MG63 (cell line): ENCODE measurements around the gene CBX2. TPM values are rescaled to one million over a fixed set of nuclear protein-coding genes. Genes with fewer than 3 reads are reported as not detected.

Experiments used
- DNase-seq: peaks from one replicate; pipeline ENCODE4 v3.0.0-alpha.2; 2020
- H3K27me3 ChIP-seq: fragments of 250-450 bp; sonication (Bioruptor Pico); 2 replicates; pipeline ENCODE4 v1.5.1; 2020; ENCODE audit warnings: mild to moderate bottlenecking, moderate library complexity
- H3K36me3 ChIP-seq: fragments of 250-450 bp; sonication (Bioruptor Pico); 2 replicates; pipeline ENCODE4 v1.5.1; 2020; ENCODE audit warnings: mild to moderate bottlenecking, moderate library complexity
- H3K4me3 ChIP-seq: fragments of 250-450 bp; sonication (Bioruptor Pico); 2 replicates; pipeline ENCODE4 v1.5.1; 2020; ENCODE audit warnings: mild to moderate bottlenecking, moderate library complexity
- H3K9me3 ChIP-seq: fragments of 250-450 bp; sonication (Bioruptor Pico); 2 replicates; pipeline ENCODE4 v1.5.1; 2020; ENCODE audit warnings: mild to moderate bottlenecking, moderate library complexity
- total RNA-seq: library from RNA; depleted of rRNA; stranded (reverse); fragments of >200 nt; shearing (Covaris generic); gene quantifications from 2 replicates; pipeline ENCODE4 v1.2.3, GENCODE V29; 2014; ENCODE audit warnings: low replicate concordance

CBX2 gene
- total RNA-seq, 1 experiment from 2014 or later, result 17.1 TPM

DNA sequence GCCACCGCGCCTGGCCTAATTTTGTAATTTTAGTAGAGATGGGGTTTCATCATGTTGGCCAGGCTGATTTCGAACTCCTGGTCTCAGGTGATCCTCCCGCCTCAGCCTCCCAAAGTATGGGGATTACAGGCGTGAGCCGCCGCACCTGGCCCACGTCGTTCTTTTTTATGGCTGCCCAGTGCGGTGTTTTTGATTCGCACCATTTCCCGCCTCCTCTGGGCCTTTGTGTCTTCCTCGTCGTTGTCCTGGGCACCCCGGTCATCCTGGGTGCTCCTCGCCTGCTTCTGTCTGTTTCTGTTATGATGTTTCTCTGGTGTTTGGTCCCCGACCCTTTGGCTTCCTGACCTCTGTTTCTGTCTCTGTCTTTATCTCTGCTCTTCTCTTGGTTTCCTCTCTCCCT is 46.3 kb downstream of the CBX2 start:
- DNase-seq, result no peak
- no peaks in the 10 kb centered on the region for H3K36me3 ChIP-seq
- no peak overlapping the region for H3K4me3 ChIP-seq
- H3K27me3 ChIP-seq, result no peaks in the 10 kb centered on the region
- H3K9me3 ChIP-seq, result no peaks in the 10 kb centered on the region

DNA sequence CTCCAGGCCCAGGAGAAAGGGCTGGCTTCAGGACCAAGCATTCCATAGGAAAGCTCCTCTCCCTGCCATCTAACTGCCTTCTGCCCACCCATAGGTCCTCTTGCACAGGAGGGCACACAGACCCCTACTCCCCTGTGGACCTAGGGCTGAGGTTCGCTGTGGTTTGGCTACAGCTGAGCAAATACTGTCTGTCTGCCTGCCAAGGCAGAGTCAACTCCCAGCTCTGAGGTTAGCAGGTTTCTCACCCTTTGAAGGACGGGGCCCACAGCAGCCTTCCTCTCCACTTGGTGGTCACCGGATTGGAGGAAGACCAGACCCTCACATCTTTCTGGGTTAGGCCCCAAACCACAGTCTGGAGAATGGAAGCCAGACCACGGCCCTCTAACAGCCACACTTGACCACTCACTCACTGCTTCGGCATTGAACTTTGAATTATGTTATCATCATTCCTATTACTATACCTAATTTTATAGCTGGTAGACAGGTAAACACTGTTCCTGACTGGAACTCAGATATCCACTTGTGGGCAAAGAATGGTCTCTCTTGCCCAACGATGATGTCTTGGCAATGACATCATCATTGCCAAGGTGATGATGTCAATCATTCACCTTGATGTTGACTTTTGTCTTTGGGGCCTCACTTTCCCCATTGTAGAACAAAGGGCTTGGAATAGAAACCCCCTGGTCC is 47.1 kb downstream of the CBX2 start:
- DNase-seq, result no peak
- Histone ChIP-seq H3K4me3 (no peak overlapping the region), H3K9me3 (no peaks in the 10 kb centered on the region), H3K36me3 (no peaks in the 10 kb centered on the region), H3K27me3 (no peaks in the 10 kb centered on the region)

DNA sequence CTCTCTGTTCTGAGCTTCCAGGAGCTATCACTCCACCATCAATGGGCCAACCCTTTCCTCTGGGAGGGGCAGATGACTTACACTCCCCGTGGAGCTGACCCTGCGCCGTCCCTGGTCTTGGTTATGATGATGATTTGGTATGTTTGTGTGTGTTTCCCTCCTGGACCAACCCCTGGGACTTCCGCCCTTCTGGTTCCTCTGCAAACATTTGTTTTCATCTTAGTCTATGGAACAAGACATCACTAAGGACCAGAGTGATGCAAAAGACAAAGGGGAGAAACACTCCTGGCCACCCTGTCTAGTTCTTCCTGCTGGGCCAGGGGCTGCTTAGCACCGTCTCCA is 47.6 kb downstream of the CBX2 start:
- Histone ChIP-seq H3K27me3 (no peaks in the 10 kb centered on the region), H3K36me3 (no peaks in the 10 kb centered on the region), H3K4me3 (no peak overlapping the region), H3K9me3 (no peaks in the 10 kb centered on the region)
- no peak for DNase-seq

DNA sequence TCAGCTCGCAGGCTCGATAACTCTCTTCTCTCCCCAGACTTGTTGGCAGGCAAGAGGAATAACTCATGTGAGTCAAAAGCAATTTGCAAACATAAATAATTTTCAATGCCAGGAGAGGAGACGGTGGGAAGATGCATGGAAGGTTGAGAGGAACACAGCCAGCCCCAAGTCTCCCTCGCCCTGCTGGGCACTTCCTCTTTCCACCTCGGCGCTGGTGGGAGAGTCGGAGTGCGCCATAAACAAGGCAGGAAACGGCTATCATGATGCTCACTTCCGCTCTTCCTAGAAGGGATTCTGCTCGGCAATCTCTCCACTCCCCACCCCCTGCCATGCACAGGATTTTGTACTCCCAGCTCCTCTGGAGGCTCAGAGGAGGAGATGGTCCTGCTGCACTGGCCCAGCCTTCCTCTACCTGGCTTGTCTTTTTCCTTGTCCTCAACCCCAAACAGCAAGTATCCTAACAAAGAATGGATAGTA is 48.3 kb downstream of the CBX2 start:
- DNase-seq, result peak; percentile 91

DNA sequence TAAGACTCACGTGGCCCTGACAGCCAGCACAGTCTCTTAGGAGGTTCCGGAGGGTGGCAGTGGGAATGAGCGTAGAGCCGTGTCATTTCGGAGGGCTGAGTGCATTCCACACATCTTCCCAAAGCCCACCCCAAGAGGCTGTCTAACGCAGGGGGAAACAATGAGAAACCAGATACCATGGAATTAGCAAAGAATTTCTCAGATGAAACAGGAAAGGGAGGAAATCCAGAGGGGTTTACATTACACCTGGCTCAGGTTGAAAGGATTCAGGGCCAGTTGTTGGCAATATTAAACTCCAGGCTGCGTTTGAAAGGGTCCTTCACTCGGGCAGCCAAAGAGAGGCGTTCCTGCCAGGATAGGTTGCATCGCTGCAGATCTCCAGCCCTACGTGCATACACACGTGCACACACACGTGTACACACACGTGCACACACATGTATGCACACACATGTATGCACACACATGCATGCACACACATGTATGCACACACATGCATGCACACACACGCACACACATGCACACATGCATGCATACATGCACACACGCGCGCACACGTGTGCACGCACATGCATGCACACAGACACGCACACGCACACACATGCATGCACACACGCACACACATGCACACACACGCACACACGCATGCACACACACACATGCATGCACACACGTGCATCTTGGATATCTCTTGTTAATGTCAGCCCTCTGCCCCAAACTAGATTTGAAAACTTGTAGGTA is 49.1 kb downstream of the CBX2 start:
- Histone ChIP-seq H3K36me3 (no peaks in the 10 kb centered on the region), H3K9me3 (no peaks in the 10 kb centered on the region), H3K27me3 (no peaks in the 10 kb centered on the region), H3K4me3 (no peak overlapping the region)
- DNase-seq, result no peak

More for the DNA sequence above, 48.3 kb downstream of the CBX2 start:
- Histone ChIP-seq H3K27me3 (no peaks in the 10 kb centered on the region), H3K36me3 (no peaks in the 10 kb centered on the region), H3K9me3 (no peaks in the 10 kb centered on the region), H3K4me3 (peak overlapping the region; percentile 1; the same call in 1 of the 2 replicates)

DNA sequence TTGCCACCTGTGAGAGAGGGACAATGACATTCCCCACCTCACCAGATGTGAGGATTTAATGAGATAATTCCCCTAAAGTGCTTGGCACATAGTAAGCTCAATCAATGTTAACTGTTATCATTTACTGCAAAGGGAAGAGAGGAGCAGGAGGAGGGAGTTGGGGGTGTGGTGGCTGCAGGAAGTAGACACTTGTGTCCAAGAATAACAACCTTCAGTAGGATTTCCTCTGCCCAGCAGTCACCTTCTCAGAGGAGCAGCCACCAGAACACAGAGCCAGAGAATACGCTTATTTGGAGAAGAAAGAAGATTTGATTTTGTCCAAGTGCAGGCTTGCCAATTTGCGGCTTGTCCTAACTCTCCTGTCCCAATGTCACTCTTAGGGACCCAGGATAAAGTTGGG is 51.1 kb downstream of the CBX2 start:
- Histone ChIP-seq H3K27me3 (no peaks in the 10 kb centered on the region), H3K9me3 (no peaks in the 10 kb centered on the region), H3K4me3 (no peak overlapping the region), H3K36me3 (no peaks in the 10 kb centered on the region; the same call in 1 of the 2 replicates)
- no peak for DNase-seq

DNA sequence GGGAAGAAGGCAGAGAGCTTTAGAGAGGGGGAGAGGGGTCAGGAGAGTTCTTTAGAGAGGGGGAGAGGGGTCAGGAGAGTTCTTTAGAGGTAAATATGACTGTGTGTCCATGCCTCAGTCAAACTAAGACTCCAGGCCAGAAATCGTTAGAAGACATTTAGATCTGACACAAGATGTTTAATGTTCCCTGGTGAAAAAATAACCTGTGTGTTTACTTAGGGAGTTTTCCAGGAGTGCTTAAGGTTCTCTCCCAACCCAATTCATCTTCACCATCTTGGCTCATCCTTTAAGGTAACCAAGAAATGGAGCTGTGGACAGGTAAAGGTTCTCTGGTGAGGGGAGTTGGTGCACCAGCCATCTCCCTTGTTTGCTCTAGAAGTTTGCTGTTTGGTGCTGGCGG is 51.5 kb downstream of the CBX2 start:
- DNase-seq, result no peak
- H3K9me3 ChIP-seq, result no peaks in the 10 kb centered on the region
- no peaks in the 10 kb centered on the region for H3K27me3 ChIP-seq
- no peak overlapping the region for H3K4me3 ChIP-seq
- H3K36me3 ChIP-seq, result peaks cover 1% of the 10 kb centered on the region

DNA sequence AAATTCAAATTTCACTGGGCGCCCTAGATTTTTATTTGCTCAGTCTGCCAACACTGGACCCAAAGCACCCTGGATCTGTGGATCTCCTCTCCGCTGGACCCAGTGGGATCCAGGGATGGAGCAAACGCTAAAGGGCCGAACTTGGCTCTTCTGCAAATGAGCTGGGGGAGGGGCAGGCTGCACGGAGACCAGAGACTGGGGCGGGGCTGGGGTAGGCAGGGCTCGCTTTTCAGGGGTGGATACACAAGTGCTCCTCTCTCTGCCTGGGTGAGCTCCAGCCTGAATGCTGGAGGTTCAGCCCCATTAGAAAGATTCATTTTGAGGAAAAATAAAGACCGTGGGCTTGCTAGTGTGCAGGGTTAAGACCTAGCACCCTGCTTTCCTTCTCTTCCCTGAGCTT is 52.4 kb downstream of the CBX2 start:
- Histone ChIP-seq H3K4me3 (no peak overlapping the region), H3K27me3 (no peaks in the 10 kb centered on the region), H3K36me3 (peaks cover 10% of the 10 kb centered on the region), H3K9me3 (no peaks in the 10 kb centered on the region)
- DNase-seq, result no peak

DNA sequence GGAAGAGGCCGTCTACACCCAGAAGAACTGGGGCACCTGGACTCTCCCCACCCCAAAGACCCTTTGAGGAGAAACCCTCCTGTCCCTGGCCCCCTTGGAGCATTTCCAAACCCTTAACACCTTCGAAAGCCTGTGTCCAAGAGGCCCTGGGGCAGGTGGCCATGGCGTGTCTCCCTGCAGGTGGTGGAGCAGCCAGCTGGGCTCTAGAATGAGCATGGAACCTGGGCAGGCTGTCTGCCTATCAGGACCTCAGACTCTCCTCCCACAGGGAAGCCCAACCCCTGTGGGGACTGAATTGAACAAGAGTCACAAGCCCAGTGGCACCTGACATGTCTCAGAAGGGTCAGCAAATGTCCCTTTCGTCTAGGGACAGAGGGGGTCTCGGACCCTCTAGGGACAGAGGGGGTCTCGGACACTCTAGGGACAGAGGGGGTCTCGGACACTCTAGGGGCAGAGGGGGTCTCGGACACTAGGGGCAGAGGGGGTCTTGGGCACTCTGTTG is 52.9 kb downstream of the CBX2 start:
- Histone ChIP-seq H3K4me3 (no peak overlapping the region), H3K9me3 (no peaks in the 10 kb centered on the region), H3K36me3 (peaks cover 13% of the 10 kb centered on the region), H3K27me3 (no peaks in the 10 kb centered on the region)
- no peak for DNase-seq

DNA sequence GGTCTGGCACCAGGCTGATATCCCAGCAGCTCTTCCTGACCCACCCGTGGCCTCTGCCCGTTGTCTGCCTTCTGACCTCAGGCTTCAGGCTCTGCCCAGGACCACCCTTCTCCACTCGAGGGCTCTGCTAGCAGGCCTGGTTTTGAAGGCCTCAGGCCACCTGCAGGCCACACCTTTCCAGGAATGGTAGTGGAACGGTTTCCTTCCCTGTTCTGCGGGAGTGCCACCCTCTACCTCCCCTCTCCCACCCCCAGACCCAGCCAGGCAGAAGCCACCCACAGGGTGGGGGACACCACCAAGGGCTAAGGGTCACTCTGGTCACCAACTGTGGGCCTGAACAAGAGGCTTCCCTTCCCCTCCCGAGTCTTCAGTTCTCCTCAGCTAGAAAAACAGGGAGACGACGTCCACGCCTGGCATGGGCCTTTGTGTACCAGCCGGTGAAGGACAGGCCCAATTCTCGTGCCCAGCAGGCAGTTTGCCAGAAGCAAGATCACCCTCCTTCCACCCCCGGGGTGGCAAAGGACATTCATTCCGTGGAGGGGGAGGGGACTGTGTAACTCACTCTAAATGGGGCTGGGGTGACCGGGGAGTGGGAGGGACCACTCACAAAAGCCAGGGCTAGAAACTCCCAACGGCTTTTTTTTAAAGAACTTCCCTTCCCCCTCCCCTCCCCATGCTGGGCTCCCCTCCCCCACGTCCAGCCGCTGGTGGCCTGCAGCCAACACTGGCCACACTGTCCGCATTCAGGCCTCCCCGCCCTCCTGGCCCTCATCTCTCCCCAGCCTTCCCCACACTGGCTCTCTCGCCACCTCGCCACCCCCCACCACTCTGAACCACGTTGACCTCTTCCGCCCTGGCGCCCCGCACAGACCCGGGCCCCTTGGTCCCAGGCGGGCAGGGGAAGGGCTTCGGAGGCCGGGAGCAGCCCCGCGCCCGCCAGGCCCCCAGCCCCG is 53.6 kb downstream of the CBX2 start:
- Histone ChIP-seq H3K9me3 (no peaks in the 10 kb centered on the region), H3K4me3 (no peak overlapping the region), H3K36me3 (peaks cover 20% of the 10 kb centered on the region), H3K27me3 (no peaks in the 10 kb centered on the region)
- no peak for DNase-seq

DNA sequence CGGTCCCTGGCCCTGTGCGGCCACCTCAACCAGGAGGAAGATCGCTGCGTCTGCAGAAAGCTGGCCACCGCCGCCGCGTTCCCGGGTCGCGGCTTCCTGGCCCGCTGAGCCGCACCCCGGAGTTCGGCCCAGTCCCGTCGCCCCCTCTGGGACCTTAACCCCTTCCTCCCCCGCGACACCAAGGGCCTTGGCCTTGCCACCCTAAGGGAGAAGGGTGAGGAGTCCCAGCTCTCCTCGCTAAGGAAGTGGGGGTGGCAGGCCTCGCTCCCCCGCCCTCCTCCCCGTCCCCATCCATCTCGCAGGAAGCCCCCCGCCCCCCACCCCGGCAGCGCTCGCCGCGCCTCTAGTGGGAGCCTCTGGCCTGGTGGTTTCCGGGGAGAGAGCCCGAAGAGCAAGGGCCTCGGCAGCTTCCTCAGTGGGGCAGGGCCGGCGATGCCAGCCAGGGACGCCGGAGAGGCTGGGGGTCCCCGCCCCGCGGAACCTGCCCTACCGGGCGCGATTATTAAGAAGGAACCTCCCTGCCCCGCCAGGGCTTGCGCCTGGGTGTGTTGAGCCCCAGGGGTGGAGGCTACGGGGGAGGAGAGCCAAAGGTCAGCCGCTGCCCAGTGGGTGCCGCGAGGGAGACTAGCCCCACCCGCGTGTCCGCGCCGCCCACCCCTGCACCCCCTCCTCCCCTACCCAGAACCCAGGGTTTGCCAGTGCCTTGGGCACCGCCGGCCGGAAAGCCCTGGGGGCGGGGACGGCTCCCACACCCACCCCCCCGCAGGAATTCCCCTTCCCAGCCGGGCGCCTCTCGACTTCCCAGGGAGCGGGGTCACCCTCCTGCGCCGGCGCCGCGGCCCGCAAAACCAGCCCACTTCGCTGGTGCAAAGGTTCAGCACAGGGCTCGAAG is 54.5 kb downstream of the CBX2 start:
- DNase-seq, result no peak
- H3K27me3 ChIP-seq, result no peaks in the 10 kb centered on the region
- peaks cover 29% of the 10 kb centered on the region for H3K36me3 ChIP-seq
- H3K9me3 ChIP-seq, result no peaks in the 10 kb centered on the region
- H3K4me3 ChIP-seq, result no peak overlapping the region

DNA sequence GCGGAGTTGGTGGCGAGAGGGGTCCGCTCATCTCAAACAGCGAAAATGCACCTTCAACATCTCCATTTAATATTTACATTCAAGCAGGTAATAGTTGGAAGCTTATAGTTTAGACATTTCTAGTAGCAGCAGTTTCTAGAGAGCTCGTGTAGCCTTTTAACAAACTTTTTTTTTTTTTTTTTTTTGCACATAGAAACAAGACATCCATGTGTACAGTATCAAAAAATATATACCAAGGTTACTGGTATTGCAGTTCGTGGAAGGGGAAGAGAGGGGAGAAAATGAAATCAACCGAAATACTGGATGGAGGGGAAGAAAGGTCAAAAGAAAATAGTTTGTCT is 55.1 kb downstream of the CBX2 start:
- Histone ChIP-seq H3K4me3 (no peak overlapping the region), H3K27me3 (no peaks in the 10 kb centered on the region), H3K9me3 (no peaks in the 10 kb centered on the region), H3K36me3 (peaks cover 33% of the 10 kb centered on the region)
- DNase-seq, result no peak

DNA sequence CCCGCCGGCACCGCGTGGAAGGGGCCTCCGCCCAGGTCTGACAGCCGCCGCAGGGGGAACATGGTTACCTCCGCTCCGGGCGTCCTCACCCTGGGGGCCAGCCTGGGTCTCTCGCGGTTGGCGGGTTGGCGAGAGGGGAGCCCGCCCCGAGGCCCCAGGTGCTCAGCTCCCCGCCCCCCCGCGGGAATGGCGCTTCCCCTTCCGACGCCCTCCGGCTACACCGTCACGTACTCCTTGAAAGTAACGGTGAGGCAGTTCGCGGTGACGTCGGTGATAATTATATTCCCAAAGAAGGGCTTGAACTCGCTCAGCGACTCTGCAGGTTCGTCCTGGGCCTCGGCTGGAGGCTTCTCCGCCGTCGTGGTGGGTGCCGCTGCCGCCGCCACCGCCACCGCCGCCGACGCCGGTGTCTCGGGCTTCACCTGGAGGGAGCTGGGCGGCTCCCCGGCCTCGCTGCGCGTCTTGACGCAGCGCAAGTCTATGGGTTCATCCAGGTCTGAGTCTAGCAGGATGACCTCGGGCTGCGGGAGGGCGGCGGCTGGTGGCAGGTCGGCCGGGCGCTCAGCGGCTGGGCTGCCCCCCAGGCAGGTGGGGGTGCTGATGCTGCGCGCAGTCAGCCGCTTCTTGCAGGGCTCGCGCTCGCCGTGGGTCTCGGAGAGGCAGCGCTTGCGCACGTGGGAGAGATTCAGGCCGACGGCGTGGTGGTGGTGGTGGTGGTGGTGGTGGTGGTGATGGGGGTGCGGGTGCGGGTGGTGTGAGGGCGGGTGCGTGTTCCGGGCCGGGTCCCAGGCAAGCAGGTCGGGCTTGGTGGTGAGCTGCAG is 56.0 kb downstream of the CBX2 start:
- Histone ChIP-seq H3K27me3 (no peaks in the 10 kb centered on the region), H3K36me3 (peaks cover 33% of the 10 kb centered on the region), H3K9me3 (no peaks in the 10 kb centered on the region), H3K4me3 (no peak overlapping the region)
- DNase-seq, result no peak

DNA sequence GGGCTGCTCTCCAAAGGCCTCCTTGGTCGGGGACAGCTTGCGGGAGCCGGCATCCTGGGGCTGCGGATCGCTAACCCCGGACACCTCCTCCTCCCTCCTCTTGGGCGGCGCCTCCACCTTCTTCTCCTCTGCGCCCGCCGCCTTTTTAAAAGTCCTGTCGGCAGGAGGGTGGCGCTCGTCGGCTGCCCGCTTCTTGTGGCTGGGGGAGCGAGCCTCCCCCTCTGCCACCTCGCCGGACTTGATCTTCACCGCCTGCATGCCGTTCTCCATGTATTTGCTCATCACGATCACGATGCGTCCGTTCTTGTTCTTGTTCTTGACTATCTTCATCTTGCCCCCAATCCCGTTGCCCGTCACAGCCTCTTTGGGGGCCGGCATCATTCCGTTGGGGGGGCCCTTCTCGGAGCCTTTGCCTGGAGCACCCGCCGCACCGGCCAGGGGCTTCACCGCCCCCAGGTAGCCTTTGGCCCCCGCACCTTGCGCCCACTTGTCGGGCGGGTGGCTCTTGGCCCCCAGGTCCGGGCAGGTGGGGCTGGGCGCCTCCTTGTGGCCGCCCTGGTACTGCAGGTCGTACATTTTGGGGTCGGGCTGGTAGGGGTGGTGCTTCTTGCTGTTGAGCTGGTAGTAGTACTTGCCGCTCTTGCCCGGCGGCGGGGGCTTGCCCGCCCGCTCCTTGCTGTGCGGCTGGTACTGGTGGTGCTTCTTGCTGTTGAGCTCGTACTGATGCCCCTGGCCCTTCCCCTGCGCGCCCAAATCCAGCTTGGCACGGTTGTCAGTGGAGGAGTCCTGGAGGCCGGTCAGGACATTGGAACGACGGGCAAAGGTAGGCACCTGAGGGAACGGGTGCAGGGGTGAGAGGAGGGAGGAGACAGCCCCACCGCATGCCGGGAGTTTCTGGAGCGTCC is 56.9 kb downstream of the CBX2 start:
- H3K27me3 ChIP-seq, result no peaks in the 10 kb centered on the region
- peaks cover 33% of the 10 kb centered on the region for H3K36me3 ChIP-seq
- no peak for DNase-seq
- no peak overlapping the region for H3K4me3 ChIP-seq
- H3K9me3 ChIP-seq, result no peaks in the 10 kb centered on the region
